Psoas muscle (tissue), 8 donors: Measurements from ENCODE around the gene KCNH2. TPM values are rescaled to one million over a fixed set of nuclear protein-coding genes. Genes with fewer than 3 reads are reported as not detected.

Source experiments
- ATAC-seq, 4 donors: fragments of 200-7000 bp; cut with Tn5 transposase; one replicate each; pipeline ENCODE4 v1.9.1; 2020; ENCODE audit warnings: moderate library complexity in 3 of 4, mild to moderate bottlenecking in 2 of 4
- DNase-seq, 2 donors: peaks; one replicate each; pipeline ENCODE4 v3.0.0-alpha.2; 2020
- H3K27ac ChIP-seq: fragments of 200-600 bp; one replicate; pipeline ENCODE4 v1.8.0; 2022
- H3K27me3 ChIP-seq, 3 donors: fragments of 200-600 bp in 1 of 3; one replicate each; pipeline versions ENCODE4 v1.6.1 to v1.8.0; 2013 to 2022; ENCODE audit warnings: low read length in 2 of 3, mild to moderate bottlenecking in 2 of 3, moderate library complexity in 1 of 3; ENCODE audit not compliant: insufficient read depth in 3 of 3
- H3K36me3 ChIP-seq, 2 donors: fragments of 200-600 bp in 1 of 2; one replicate each; pipeline versions ENCODE4 v1.6.1 to v1.8.0; 2013 to 2022; ENCODE audit warnings: low read depth in 1 of 2, mild to moderate bottlenecking in 1 of 2, moderate library complexity in 1 of 2; ENCODE audit not compliant: insufficient read depth in 1 of 2
- H3K4me1 ChIP-seq: fragments of 200-600 bp; one replicate; pipeline ENCODE4 v1.8.0; 2022
- H3K4me3 ChIP-seq: fragments of 200-600 bp; one replicate; pipeline ENCODE4 v1.8.0; 2022; ENCODE audit warnings: mild to moderate bottlenecking
- H3K9me3 ChIP-seq: fragments of 200-600 bp; one replicate; pipeline ENCODE4 v1.8.0; 2022
- WGBS, 3 donors: extraction: QIAGEN DNeasy Blood & Tissue Kit; methylation state at CpG; one replicate each; pipeline versions ENCODE4 v1.1.6 to v1.1.7; 2013; 5-methylcytosine and 5-hydroxymethylcytosine counted together
- intact Hi-C, 2 donors: fragments of 100-400 bp; cut with DNase I; formaldehyde crosslinking; loops; one replicate each; pipeline versions ENCODE4 v1.11.0 to v1.14.2; 2022
- polyA plus RNA-seq, 3 donors: library from polyadenylated mRNA; stranded (reverse); fragments of 200-250 nt; gene quantifications; one replicate each; pipeline ENCODE4 v1.2.3, GENCODE V29; 2013
- total RNA-seq, 4 donors: library from RNA; stranded (reverse); fragmentation: NEBNext Ultra II Directional in 2 of 4; extraction: Animal tissue kit (Norgen Biotek cat#: 25700) in 2 of 4; gene quantifications; one replicate each; pipeline versions ENCODE4 v1.2.1 to v1.2.4, GENCODE V29; 2021 to 2023
- TF ChIP-seq, protein P1 (sequence below): fragments of 200-600 bp; IDR thresholded peaks from one replicate; pipeline ENCODE4 v1.8.0; 2022; ENCODE audit warnings: antibody characterized with exemption
- donor health status: healthy with polysubstance abuse.
- donor health status: DM: no; HTN: no; CAD: no; lungs with moderate emphysema.
- donor health status: Bipolar disorder and iron deficiency.
- donor health status: healthy.
- donor health status: DM: yes; HTN: yes; CAD: no.
- donor health status: DM: no; HTN: no; CAD: no.
- donor health status: DM: no; HTN: no; CAD: no.
- donor health status: DM: yes; HTN: yes; CAD: no.

Gene KCNH2
- total and polyA plus RNA-seq, 7 donors = 0.18 to 0.48 (median 0.22) TPM

DNA sequence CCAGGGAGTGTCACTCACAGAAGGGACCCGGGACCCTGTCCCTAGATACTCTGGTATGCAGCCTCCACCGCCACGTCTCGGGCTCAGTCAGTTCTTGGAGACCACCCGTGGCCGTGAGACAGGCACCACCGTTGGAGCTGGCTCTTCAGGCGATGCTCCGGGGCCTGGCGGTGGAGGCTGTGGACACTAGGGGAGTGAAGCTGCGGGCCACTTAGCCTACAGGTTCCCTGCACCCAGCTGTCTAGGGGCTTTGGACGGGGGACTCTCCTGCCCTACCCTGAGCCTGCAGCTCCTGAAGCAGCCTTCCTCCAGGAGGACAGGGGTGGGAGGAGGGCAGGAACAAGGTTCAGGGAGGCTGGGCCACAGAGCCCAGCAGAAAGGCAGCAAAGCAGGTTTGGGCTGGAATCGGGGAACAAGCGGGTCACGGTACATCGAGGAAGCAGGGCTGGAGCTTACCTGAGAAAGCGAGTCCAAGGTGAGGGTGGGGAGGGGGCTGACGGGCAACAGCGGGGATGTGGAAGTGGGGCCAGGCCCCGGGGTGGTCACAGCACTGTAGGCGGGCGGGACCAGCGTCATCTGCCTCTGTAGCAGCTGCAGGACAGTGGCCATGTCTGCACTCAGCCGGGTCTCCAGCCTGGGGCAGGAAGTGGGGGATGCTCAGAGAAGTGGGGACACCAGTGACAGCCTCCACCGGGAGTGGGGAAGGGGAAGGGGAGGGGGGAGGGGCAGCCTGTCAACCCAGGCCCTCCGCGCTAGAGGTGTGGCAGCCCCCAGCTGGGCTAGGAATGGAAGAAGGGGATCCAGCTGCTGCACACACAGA is 31.5 kb downstream of the KCNH2 start:
- Histone ChIP-seq H3K4me1 (no peaks in the 10 kb centered on the region), H3K9me3 (no peaks in the 10 kb centered on the region), H3K27ac (no peak overlapping the region), H3K27me3 (peaks cover 0 to 5% (median 3%) of the 10 kb centered on the region in 3 donors), H3K36me3 (no peaks in the 10 kb centered on the region), H3K4me3 (no peak overlapping the region)
- ATAC-seq = no peak
- intact Hi-C loops = no loop called here
- no peak for DNase-seq
- 79 to 81% (median 79%) methylated on average over 26 to 27 of the region's 27 CpGs for WGBS, 3 donors
- TF ChIP-seq, protein P1, sequence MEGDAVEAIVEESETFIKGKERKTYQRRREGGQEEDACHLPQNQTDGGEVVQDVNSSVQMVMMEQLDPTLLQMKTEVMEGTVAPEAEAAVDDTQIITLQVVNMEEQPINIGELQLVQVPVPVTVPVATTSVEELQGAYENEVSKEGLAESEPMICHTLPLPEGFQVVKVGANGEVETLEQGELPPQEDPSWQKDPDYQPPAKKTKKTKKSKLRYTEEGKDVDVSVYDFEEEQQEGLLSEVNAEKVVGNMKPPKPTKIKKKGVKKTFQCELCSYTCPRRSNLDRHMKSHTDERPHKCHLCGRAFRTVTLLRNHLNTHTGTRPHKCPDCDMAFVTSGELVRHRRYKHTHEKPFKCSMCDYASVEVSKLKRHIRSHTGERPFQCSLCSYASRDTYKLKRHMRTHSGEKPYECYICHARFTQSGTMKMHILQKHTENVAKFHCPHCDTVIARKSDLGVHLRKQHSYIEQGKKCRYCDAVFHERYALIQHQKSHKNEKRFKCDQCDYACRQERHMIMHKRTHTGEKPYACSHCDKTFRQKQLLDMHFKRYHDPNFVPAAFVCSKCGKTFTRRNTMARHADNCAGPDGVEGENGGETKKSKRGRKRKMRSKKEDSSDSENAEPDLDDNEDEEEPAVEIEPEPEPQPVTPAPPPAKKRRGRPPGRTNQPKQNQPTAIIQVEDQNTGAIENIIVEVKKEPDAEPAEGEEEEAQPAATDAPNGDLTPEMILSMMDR = no peak

DNA sequence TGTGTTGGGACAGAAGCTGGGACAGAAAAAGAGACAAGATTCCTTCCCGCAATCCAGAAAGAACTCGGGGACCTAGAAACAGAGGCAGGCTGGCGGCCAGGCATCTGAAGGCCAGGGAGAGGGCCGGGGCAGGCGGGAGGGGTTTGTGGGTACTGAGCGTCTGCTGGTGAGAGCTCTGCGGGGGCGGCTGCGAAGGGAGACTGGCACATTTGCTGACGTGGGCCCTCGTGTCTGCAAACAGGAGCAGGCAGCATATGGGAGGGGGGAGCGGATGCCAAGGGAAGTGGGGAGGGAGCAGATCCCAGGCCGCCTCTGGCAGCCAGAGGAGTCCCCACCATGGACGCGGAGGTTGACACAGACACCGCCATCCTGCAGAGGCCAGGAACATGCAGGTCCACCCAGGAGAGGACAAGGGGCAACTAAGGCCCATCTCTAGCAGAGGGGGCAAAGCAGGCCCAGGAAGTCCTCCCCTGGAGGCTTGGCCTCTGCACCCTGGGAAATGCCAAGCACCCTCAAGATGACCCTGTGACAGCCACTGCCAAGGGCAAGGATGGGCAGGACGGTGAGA is 32.2 kb downstream of the KCNH2 start:
- Histone ChIP-seq H3K4me3 (no peak overlapping the region), H3K27me3 (peaks cover 0 to 5% (median 3%) of the 10 kb centered on the region in 3 donors), H3K27ac (no peak overlapping the region), H3K4me1 (no peaks in the 10 kb centered on the region), H3K36me3 (no peaks in the 10 kb centered on the region), H3K9me3 (no peaks in the 10 kb centered on the region)
- WGBS, 3 donors = 79 to 88% (median 80%) methylated on average over 16 to 17 of the region's 17 CpGs
- intact Hi-C loops = no loop called here
- ATAC-seq (no peak), DNase-seq (no peak)
- TF ChIP-seq, protein P1 = no peak

DNA sequence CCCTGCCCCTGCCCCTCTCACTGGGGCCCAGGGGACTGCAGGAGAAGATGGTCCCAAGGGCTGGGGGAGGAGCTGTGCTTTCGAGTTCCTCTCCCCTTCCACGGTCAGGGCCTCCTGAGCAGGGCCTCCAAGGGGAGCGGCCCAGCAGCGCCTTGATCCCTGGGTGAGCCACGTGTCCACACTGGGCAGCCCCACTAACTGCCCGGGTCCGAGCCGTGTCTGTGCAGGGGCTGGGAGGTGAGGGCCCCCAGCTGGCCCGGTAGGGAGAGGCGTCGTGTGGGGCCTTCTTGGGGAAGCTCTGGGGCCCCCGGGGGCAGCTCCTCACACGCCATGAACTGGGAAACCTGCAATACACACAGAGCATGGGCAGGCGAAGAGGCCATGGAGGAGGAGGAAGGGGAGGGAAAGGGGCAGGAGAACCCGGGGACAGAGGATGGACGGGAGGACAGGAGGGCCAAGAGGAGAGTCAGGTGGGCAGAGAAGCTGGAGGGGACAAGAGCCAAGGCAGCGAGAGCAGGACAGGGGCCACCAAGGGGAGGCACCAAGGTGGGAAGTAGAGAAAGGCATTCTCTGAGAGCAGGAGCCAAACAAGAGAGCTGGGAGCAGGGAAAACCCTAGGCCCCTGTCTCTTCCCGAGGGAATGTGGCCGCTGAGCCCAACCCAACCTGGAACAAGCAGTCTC is 32.8 kb downstream of the KCNH2 start:
- no peak for ATAC-seq
- DNase-seq = no peak
- 60 to 68% (median 64%) methylated on average over 19 of the region's 19 CpGs for WGBS, 3 donors

GRCh38 chr7:150944066-150945042 is 33.8 kb downstream of the KCNH2 start:
- no peak for DNase-seq
- intact Hi-C loops = no loop called here
- no peaks in the 10 kb centered on the region for H3K9me3 ChIP-seq
- H3K4me3 ChIP-seq = no peak overlapping the region
- no peak for ATAC-seq
- H3K4me1 ChIP-seq = no peaks in the 10 kb centered on the region
- 89 to 94% (median 93%) methylated on average over 6 of the region's 6 CpGs for WGBS, 3 donors
- H3K36me3 ChIP-seq = no peaks in the 10 kb centered on the region
- TF ChIP-seq, protein P1 = no peak
- peaks cover 0 to 14% (median 3%) of the 10 kb centered on the region in 3 donors for H3K27me3 ChIP-seq
- no peak overlapping the region for H3K27ac ChIP-seq

More for the DNA sequence above, 32.8 kb downstream of the KCNH2 start:
- TF ChIP-seq, protein P1 = no peak
- Histone ChIP-seq H3K4me3 (no peak overlapping the region), H3K4me1 (no peaks in the 10 kb centered on the region), H3K9me3 (no peaks in the 10 kb centered on the region), H3K27me3 (peaks cover 0 to 5% (median 3%) of the 10 kb centered on the region in 3 donors), H3K27ac (no peak overlapping the region), H3K36me3 (no peaks in the 10 kb centered on the region)
- intact Hi-C loops = no loop called here
